Neural progenitor cell (in vitro differentiated cells): ENCODE data around the gene GMIP.

Experiments
- CTCF ChIP-seq: fragments of 200-600 bp; sonication (generic); IDR thresholded peaks from 2 replicates; pipeline ENCODE4 v1.5.1; 2017; ENCODE audit warnings: antibody characterized with exemption, mild to moderate bottlenecking
- EZH2 ChIP-seq: fragments of 200-600 bp; sonication (generic); IDR thresholded peaks from 2 replicates; pipeline ENCODE4 v1.6.1; 2017; ENCODE audit warnings: antibody characterized with exemption, mild to moderate bottlenecking, moderate library complexity
- EZH2phosphoT487 ChIP-seq: fragments of 200-600 bp; sonication (generic); IDR thresholded peaks from 2 replicates; pipeline ENCODE4 v1.6.1; 2017; ENCODE audit warnings: antibody characterized with exemption

- TF ChIP-seq EZH2phosphoT487 (no peak), CTCF (no peak), EZH2 (no peak)
These were observed 63.0 kb downstream of the GMIP start for GRCh38 chr19:19580418-19580817.
